MM.1S (cell line): Measurements from ENCODE around the gene ARHGAP26.
"Not testable (repeated sequence)": the region's sequence is repeated elsewhere in the genome, so short reads cannot be mapped to it uniquely, and the experiment has no call there.

Experiments used
- DNase-seq: peaks from one replicate; pipeline ENCODE4 v3.0.0-alpha.2; 2015
- H2AFZ ChIP-seq: fragments of 300-600 bp; sonication (generic); 2 replicates; pipeline ENCODE4 v1.6.0; 2016; ENCODE audit warnings: antibody characterized with exemption, low read length
- H3F3A ChIP-seq: fragments of 300-600 bp; sonication (generic); 2 replicates; pipeline ENCODE4 v1.6.1; 2016; ENCODE audit warnings: mild to moderate bottlenecking, antibody characterized with exemption, low read length, moderate library complexity, mixed read lengths; ENCODE audit not compliant: insufficient read depth
- H3K27ac ChIP-seq: fragments of 300-600 bp; sonication (generic); 2 replicates; pipeline ENCODE4 v1.5.1; 2016; ENCODE audit warnings: mild to moderate bottlenecking, low read length
- H3K27me3 ChIP-seq: fragments of 300-600 bp; sonication (generic); replicated peaks from 2 replicates; pipeline ENCODE4 v1.6.0; 2016; ENCODE audit warnings: low read length; ENCODE audit not compliant: insufficient read depth
- H3K36me3 ChIP-seq: fragments of 300-600 bp; sonication (generic); replicated peaks from 2 replicates; pipeline ENCODE4 v1.6.1; 2016; ENCODE audit warnings: mild to moderate bottlenecking, low read length, mixed read lengths; ENCODE audit not compliant: insufficient read depth
- H3K4me1 ChIP-seq: fragments of 300-600 bp; sonication (generic); 2 replicates; pipeline ENCODE4 v1.6.1; 2016; ENCODE audit warnings: low read length, mixed read lengths
- H3K4me2 ChIP-seq: fragments of 300-600 bp; sonication (generic); 2 replicates; pipeline ENCODE4 v1.6.0; 2016; ENCODE audit warnings: low read depth, low read length
- H3K4me3 ChIP-seq: fragments of 300-600 bp; sonication (generic); 2 replicates; pipeline ENCODE4 v1.5.1; 2016; ENCODE audit warnings: low read length, mixed read lengths
- H3K79me2 ChIP-seq: fragments of 300-600 bp; sonication (generic); 2 replicates; pipeline ENCODE4 v1.6.1; 2016; ENCODE audit warnings: mixed run types, low read length, mixed read lengths
- H3K9ac ChIP-seq: fragments of 300-600 bp; sonication (generic); 2 replicates; pipeline ENCODE4 v1.6.1; 2016; ENCODE audit warnings: low read length, mixed read lengths
- H3K9me2 ChIP-seq: fragments of 300-600 bp; sonication (generic); replicated peaks from 2 replicates; pipeline ENCODE4 v1.6.1; 2016; ENCODE audit warnings: mild to moderate bottlenecking, low read length, mixed read lengths; ENCODE audit not compliant: insufficient read depth
- H3K9me3 ChIP-seq: fragments of 300-600 bp; sonication (generic); replicated peaks from 2 replicates; pipeline ENCODE4 v1.6.1; 2016; ENCODE audit warnings: mild to moderate bottlenecking, low read length, mixed read lengths; ENCODE audit not compliant: insufficient read depth
- H4K20me1 ChIP-seq: fragments of 300-600 bp; sonication (generic); 2 replicates; pipeline ENCODE4 v1.6.1; 2016; ENCODE audit warnings: mild to moderate bottlenecking, low read length, moderate library complexity, mixed read lengths; ENCODE audit not compliant: insufficient read depth
- CTCF ChIP-seq: fragments of 300-600 bp; sonication (generic); IDR thresholded peaks from 2 replicates; pipeline ENCODE4 v1.5.1; 2016; ENCODE audit warnings: antibody characterized with exemption, low read length, mixed read lengths
- EZH2 ChIP-seq: fragments of 300-600 bp; sonication (generic); optimal IDR thresholded peaks from 2 replicates; pipeline ENCODE3; 2017; ENCODE audit warnings: low read depth, mild to moderate bottlenecking, antibody characterized with exemption, low read length, mixed read lengths
- EZH2phosphoT487 ChIP-seq: fragments of 300-600 bp; sonication (generic); IDR thresholded peaks from 2 replicates; pipeline ENCODE4 v1.6.1; 2018; ENCODE audit warnings: antibody characterized with exemption, low read length

Gene ARHGAP26

GRCh38 chr5:142945845-142946244 is 175.7 kb downstream of the ARHGAP26 start:
- no peaks in the 10 kb centered on the region for H3K27me3 ChIP-seq
- TF ChIP-seq EZH2: no peak
- TF ChIP-seq CTCF: no peak
- no peak for TF ChIP-seq EZH2phosphoT487
- no peaks in the 10 kb centered on the region for H4K20me1 ChIP-seq
- no peaks in the 10 kb centered on the region for H3F3A ChIP-seq
- H3K4me1 ChIP-seq: peaks cover 15% of the 10 kb centered on the region
- no peak overlapping the region for H3K4me2 ChIP-seq
- H2AFZ ChIP-seq: no peak overlapping the region
- no peaks in the 10 kb centered on the region for H3K9me3 ChIP-seq
- H3K79me2 ChIP-seq: no peaks in the 10 kb centered on the region
- DNase-seq: no peak
- H3K4me3 ChIP-seq: no peak overlapping the region
- no peak overlapping the region for H3K27ac ChIP-seq
- H3K36me3 ChIP-seq: no peaks in the 10 kb centered on the region
- H3K9me2 ChIP-seq: no peaks in the 10 kb centered on the region
- H3K9ac ChIP-seq: no peak overlapping the region

GRCh38 chr5:142946547-142947426 is 176.6 kb downstream of the ARHGAP26 start:
- Histone ChIP-seq H3K9me2 (no peaks in the 10 kb centered on the region), H3K27me3 (no peaks in the 10 kb centered on the region), H3F3A (no peaks in the 10 kb centered on the region), H3K4me3 (no peak overlapping the region), H3K36me3 (no peaks in the 10 kb centered on the region), H3K79me2 (no peaks in the 10 kb centered on the region), H3K9ac (no peak overlapping the region), H4K20me1 (no peaks in the 10 kb centered on the region), H3K9me3 (no peaks in the 10 kb centered on the region), H3K4me1 (peaks cover 15% of the 10 kb centered on the region), H2AFZ (no peak overlapping the region), H3K27ac (no peak overlapping the region), H3K4me2 (peak overlapping the region; percentile 20; the same call in 1 of the 2 replicates)
- DNase-seq: peak; percentile 54
- TF ChIP-seq EZH2 (no peak), CTCF (no peak), EZH2phosphoT487 (no peak)

GRCh38 chr5:142947427-142947709 is 177.2 kb downstream of the ARHGAP26 start:
- Histone ChIP-seq H3K36me3 (no peaks in the 10 kb centered on the region), H3K4me1 (peaks cover 15% of the 10 kb centered on the region), H3K79me2 (no peaks in the 10 kb centered on the region), H3K9ac (no peak overlapping the region), H4K20me1 (no peaks in the 10 kb centered on the region), H3K4me2 (no peak overlapping the region), H2AFZ (no peak overlapping the region), H3K4me3 (no peak overlapping the region), H3F3A (no peaks in the 10 kb centered on the region), H3K9me3 (no peaks in the 10 kb centered on the region), H3K27ac (no peak overlapping the region), H3K9me2 (no peaks in the 10 kb centered on the region), H3K27me3 (no peaks in the 10 kb centered on the region)
- no peak for TF ChIP-seq EZH2
- DNase-seq: no peak

GRCh38 chr5:142952229-142952628 is 182.1 kb downstream of the ARHGAP26 start:
- no peak for DNase-seq
- Histone ChIP-seq H3F3A (no peaks in the 10 kb centered on the region), H3K9ac (no peak overlapping the region), H3K27ac (no peak overlapping the region), H3K4me2 (no peak overlapping the region), H3K9me2 (no peaks in the 10 kb centered on the region), H4K20me1 (no peaks in the 10 kb centered on the region), H3K4me1 (0 out of 2 replicates have a peak, but pooled peaks cover under 1% of the 10 kb centered on the region), H3K36me3 (no peaks in the 10 kb centered on the region), H2AFZ (no peak overlapping the region), H3K79me2 (no peaks in the 10 kb centered on the region), H3K9me3 (no peaks in the 10 kb centered on the region), H3K4me3 (no peak overlapping the region), H3K27me3 (no peaks in the 10 kb centered on the region)
- no peak for TF ChIP-seq CTCF
- TF ChIP-seq EZH2: no peak
- TF ChIP-seq EZH2phosphoT487: no peak

GRCh38 chr5:142952871-142953270 is 182.7 kb downstream of the ARHGAP26 start:
- H3K27me3 ChIP-seq, H3K4me1 ChIP-seq, H2AFZ ChIP-seq, H3F3A ChIP-seq, H3K79me2 ChIP-seq, H3K36me3 ChIP-seq, H3K9me3 ChIP-seq, H3K4me2 ChIP-seq, H3K9ac ChIP-seq, DNase-seq, H4K20me1 ChIP-seq, H3K9me2 ChIP-seq, H3K4me3 ChIP-seq, H3K27ac ChIP-seq: not testable (repeated sequence)
